Measurements from ENCODE around the gene ACTL10.
A peak's percentile ranks its signal among the peaks of the same experiment; 100 is the strongest.

ACTL10 gene

GRCh38 chr20:33681728-33682353 lies 15.1 kb downstream of the ACTL10 start:
- no peak overlapping the region for H3K4me3 ChIP-seq (replicated peaks; ENCODE audit: low read depth, low read length)
- peaks cover 4% of the 10 kb centered on the region; the same call in 1 of the 2 replicates for H3K36me3 ChIP-seq (ENCODE audit: control insufficient read depth, insufficient read depth, low read length)
- TF ChIP-seq CTCF (IDR thresholded peaks at IDR 0.05; ENCODE audit: insufficient read depth, low read length, poor library complexity, severe bottlenecking): no peak
- H3K27me3 ChIP-seq (replicated peaks; ENCODE audit: control insufficient read depth, insufficient read depth, low read length): no peaks in the 10 kb centered on the region
- DNase-seq (ENCODE audit: extremely low read depth, insufficient read length): no peak

GRCh38 chr20:33684533-33685327 lies 18.0 kb downstream of the ACTL10 start:
- no peak for DNase-seq (ENCODE audit: extremely low read depth, insufficient read length)
- Histone ChIP-seq H3K27me3 (replicated peaks; ENCODE audit: control insufficient read depth, insufficient read depth, low read length) (no peaks in the 10 kb centered on the region), H3K36me3 (ENCODE audit: control insufficient read depth, insufficient read depth, low read length) (no peaks in the 10 kb centered on the region), H3K4me3 (replicated peaks; ENCODE audit: low read depth, low read length) (peak overlapping the region; percentile 71)
- TF ChIP-seq CTCF (IDR thresholded peaks at IDR 0.05; ENCODE audit: insufficient read depth, low read length, poor library complexity, severe bottlenecking): no peak

- Histone ChIP-seq H3K27me3 (replicated peaks; ENCODE audit: control insufficient read depth, insufficient read depth, low read length) (no peaks in the 10 kb centered on the region), H3K4me3 (replicated peaks; ENCODE audit: low read depth, low read length) (peak overlapping the region; percentile 71), H3K36me3 (ENCODE audit: control insufficient read depth, insufficient read depth, low read length) (no peaks in the 10 kb centered on the region)
- peak; percentile 84 for DNase-seq (ENCODE audit: extremely low read depth, insufficient read length)
- TF ChIP-seq CTCF (IDR thresholded peaks at IDR 0.05; ENCODE audit: insufficient read depth, low read length, poor library complexity, severe bottlenecking): no peak
Measured at GRCh38 chr20:33685328-33686099, 18.8 kb downstream of the ACTL10 start.

GRCh38 chr20:33686100-33686983 lies 19.6 kb downstream of the ACTL10 start, which contains the start of gene E2F1:
E2F1 (minus strand) TSS chr20:33686385; CDS start chr20:33686264, 121 bp downstream.
- Histone ChIP-seq H3K4me3 (replicated peaks; ENCODE audit: low read depth, low read length) (peak within 1 kb of the TSS; percentile 71), H3K36me3 (ENCODE audit: control insufficient read depth, insufficient read depth, low read length) (no peaks in the 10 kb centered on the region), H3K27me3 (replicated peaks; ENCODE audit: control insufficient read depth, insufficient read depth, low read length) (no peaks in the 10 kb centered on the region)
- TF ChIP-seq CTCF (IDR thresholded peaks at IDR 0.05; ENCODE audit: insufficient read depth, low read length, poor library complexity, severe bottlenecking): peak; percentile 18
- peak; percentile 96 for DNase-seq (ENCODE audit: extremely low read depth, insufficient read length)

GRCh38 chr20:33686984-33687366 lies 20.2 kb downstream of the ACTL10 start:
- TF ChIP-seq CTCF (IDR thresholded peaks at IDR 0.05; ENCODE audit: insufficient read depth, low read length, poor library complexity, severe bottlenecking): no peak
- H3K27me3 ChIP-seq (replicated peaks; ENCODE audit: control insufficient read depth, insufficient read depth, low read length): no peaks in the 10 kb centered on the region
- no peaks in the 10 kb centered on the region for H3K36me3 ChIP-seq (ENCODE audit: control insufficient read depth, insufficient read depth, low read length)
- peak overlapping the region; percentile 44 for H3K4me3 ChIP-seq (replicated peaks; ENCODE audit: low read depth, low read length)
- no peak for DNase-seq (ENCODE audit: extremely low read depth, insufficient read length)
